Breast epithelium (tissue), 4 donors: ENCODE data around the gene INPP5F. TPM values are rescaled to one million over a fixed set of nuclear protein-coding genes. Genes with fewer than 3 reads are reported as not detected.

Experiments
- DNase-seq, 2 donors: peaks; one replicate each; pipeline ENCODE4 v3.0.0-alpha.2; 2019; ENCODE audit warnings: low spot score in 2 of 2
- H3K27ac ChIP-seq, 2 donors: fragments of 200-600 bp; sonication (generic) in 1 of 2; one replicate each; pipeline ENCODE4 v1.5.1; 2016 to 2019; ENCODE audit warnings: mild to moderate bottlenecking in 1 of 2
- H3K27me3 ChIP-seq, 2 donors: fragments of 200-600 bp; sonication (generic) in 1 of 2; one replicate each; pipeline versions ENCODE4 v1.5.1 to v1.6.0; 2017 to 2019; ENCODE audit warnings: control low read depth in 1 of 2, mild to moderate bottlenecking in 1 of 2
- H3K36me3 ChIP-seq: fragments of 200-600 bp; one replicate; pipeline ENCODE4 v1.5.1; 2019
- H3K4me1 ChIP-seq, 2 donors: fragments of 200-600 bp; sonication (generic); one replicate each; pipeline ENCODE4 v1.5.1; 2016 to 2019; ENCODE audit warnings: control low read depth in 1 of 2
- H3K4me3 ChIP-seq, 3 donors: fragments of 200-600 bp; sonication (generic); 1 replicate in 2 of 3; 2 replicates in 1 of 3; pipeline ENCODE4 v1.5.1; 2016 to 2019; ENCODE audit warnings: mild to moderate bottlenecking in 3 of 3, moderate library complexity in 2 of 3
- H3K9me3 ChIP-seq, 2 donors: fragments of 200-600 bp; sonication (generic) in 1 of 2; one replicate each; pipeline ENCODE4 v1.5.1; 2016 to 2019; ENCODE audit warnings: control low read depth in 1 of 2
- CTCF ChIP-seq, 3 donors: fragments of 450-650 bp; IDR thresholded peaks; one replicate each; pipeline ENCODE4 v1.5.1; 2016 to 2017; ENCODE audit warnings: antibody characterized with exemption in 3 of 3, mild to moderate bottlenecking in 3 of 3, moderate library complexity in 3 of 3
- POLR2A ChIP-seq: fragments of 450-650 bp; IDR thresholded peaks from one replicate; pipeline ENCODE4 v1.6.1; 2016; ENCODE audit warnings: antibody characterized with exemption, mild to moderate bottlenecking, moderate library complexity
- POLR2AphosphoS5 ChIP-seq, 3 donors: sonication (generic); formaldehyde crosslinking; IDR thresholded peaks; one replicate each; pipeline ENCODE4 v1.6.1; 2017; ENCODE audit warnings: antibody characterized with exemption in 3 of 3
- intact Hi-C: fragments of 100-400 bp; cut with DNase I; formaldehyde crosslinking; loops from one replicate; pipeline ENCODE4 v1.15.1; 2023; ENCODE audit warnings: low total_unique reads
- total RNA-seq, 3 donors: library from RNA; depleted of rRNA; stranded (reverse); fragments of >200 nt; gene quantifications; one replicate each; pipeline ENCODE4 v1.1.0, GENCODE V29; 2016

The INPP5F gene
- total RNA-seq, 3 donors from 2014 or later: 13.1 to 15.1 (median 14.6) TPM

GRCh38 chr10:119806334-119807130 lies 80.7 kb downstream of the INPP5F start:
- intact Hi-C loops: no loop called here
- Histone ChIP-seq H3K4me1 (no peaks in the 10 kb centered on the region), H3K9me3 (no peaks in the 10 kb centered on the region), H3K27ac (no peak overlapping the region), H3K4me3 (no peak overlapping the region), H3K27me3 (no peaks in the 10 kb centered on the region), H3K36me3 (no peaks in the 10 kb centered on the region)
- no peak for DNase-seq
- TF ChIP-seq POLR2AphosphoS5 (IDR thresholded peaks at IDR 0.05) (no peak), CTCF (IDR thresholded peaks at IDR 0.05) (no peak)

DNA sequence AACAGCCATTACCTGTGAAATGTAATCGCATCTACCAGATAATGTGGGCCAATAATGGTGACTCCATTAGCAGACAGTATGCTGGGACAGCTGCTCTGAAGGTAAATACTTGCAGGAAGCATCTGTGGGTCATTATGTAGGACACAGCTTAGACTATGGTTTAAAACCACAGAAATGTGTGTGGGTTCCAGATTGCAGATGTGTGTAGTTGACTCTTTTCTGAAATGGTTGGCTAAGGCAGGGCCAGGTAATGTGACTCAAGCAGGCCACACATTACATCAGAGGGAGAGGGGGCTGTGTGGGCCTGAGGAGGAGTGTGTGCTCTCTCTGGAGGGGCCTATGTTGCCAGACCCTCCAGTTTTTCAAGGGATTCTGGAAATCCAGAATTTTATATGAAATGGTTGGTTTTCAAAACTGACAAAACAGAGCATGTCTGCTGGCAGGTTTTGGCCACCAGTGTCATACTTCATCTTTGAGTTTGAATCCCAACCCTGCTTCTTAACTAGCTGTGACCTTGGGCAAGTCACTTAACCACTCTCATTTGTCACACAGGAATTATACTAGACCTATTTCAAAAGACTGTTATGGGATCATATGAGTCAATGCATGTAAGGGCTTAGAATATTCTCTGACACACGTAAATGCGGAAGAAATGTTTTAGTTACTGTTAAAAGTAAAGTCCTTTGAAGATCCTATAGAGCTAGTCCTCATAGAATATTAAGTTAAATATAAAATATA lies 82.3 kb downstream of the INPP5F start:
- Histone ChIP-seq H3K36me3 (no peaks in the 10 kb centered on the region), H3K4me1 (no peaks in the 10 kb centered on the region), H3K27me3 (no peaks in the 10 kb centered on the region), H3K4me3 (no peak overlapping the region), H3K9me3 (no peaks in the 10 kb centered on the region), H3K27ac (no peak overlapping the region)
- TF ChIP-seq POLR2AphosphoS5 (IDR thresholded peaks at IDR 0.05) (no peak), CTCF (IDR thresholded peaks at IDR 0.05) (no peak), POLR2A (no peak)
- intact Hi-C loops: no loop called here
- DNase-seq: no peak

GRCh38 chr10:119811122-119811521 lies 85.3 kb downstream of the INPP5F start:
- intact Hi-C loops: no loop called here
- TF ChIP-seq CTCF (IDR thresholded peaks at IDR 0.05) (no peak), POLR2A (no peak), POLR2AphosphoS5 (IDR thresholded peaks at IDR 0.05) (no peak)
- H3K36me3 ChIP-seq: no peaks in the 10 kb centered on the region

DNA sequence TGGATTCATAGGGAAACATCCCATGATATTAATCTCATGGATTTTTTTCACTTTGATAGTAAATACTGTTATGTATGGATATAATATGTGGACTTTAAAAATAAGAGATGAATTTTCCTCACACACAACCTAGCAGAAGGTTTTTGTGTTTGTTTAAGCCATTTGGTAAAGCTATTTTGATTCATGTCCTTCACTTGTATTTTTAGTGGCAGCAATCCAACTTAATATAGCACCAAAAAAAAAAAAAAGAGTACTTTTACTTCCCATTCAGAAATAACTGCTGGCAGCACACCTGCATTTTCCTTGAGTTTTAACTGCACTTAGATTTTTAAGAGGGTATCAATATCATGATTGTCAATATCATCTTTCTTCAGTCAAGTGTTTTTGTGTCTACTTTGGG lies 86.8 kb downstream of the INPP5F start:
- intact Hi-C loops: no loop called here
- H3K27ac ChIP-seq: no peak overlapping the region
- no peaks in the 10 kb centered on the region for H3K4me1 ChIP-seq
- H3K27me3 ChIP-seq: no peaks in the 10 kb centered on the region
- H3K9me3 ChIP-seq: no peaks in the 10 kb centered on the region
- no peaks in the 10 kb centered on the region for H3K36me3 ChIP-seq
- no peak overlapping the region for H3K4me3 ChIP-seq
- TF ChIP-seq CTCF (IDR thresholded peaks at IDR 0.05) (no peak), POLR2AphosphoS5 (IDR thresholded peaks at IDR 0.05) (no peak), POLR2A (no peak)
- DNase-seq: no peak

More at GRCh38 chr10:119811122-119811521, 85.3 kb downstream of the INPP5F start:
- no peak overlapping the region for H3K4me3 ChIP-seq
- H3K9me3 ChIP-seq: no peaks in the 10 kb centered on the region
- no peaks in the 10 kb centered on the region for H3K4me1 ChIP-seq
- H3K27me3 ChIP-seq: no peaks in the 10 kb centered on the region
- no peak overlapping the region for H3K27ac ChIP-seq
- DNase-seq: no peak

- no peak for DNase-seq
- Histone ChIP-seq H3K27me3 (no peaks in the 10 kb centered on the region), H3K36me3 (no peaks in the 10 kb centered on the region), H3K27ac (no peak overlapping the region), H3K9me3 (no peaks in the 10 kb centered on the region), H3K4me1 (no peaks in the 10 kb centered on the region), H3K4me3 (no peak overlapping the region)
- intact Hi-C loops: no loop called here
- TF ChIP-seq CTCF (IDR thresholded peaks at IDR 0.05) (no peak), POLR2A (no peak), POLR2AphosphoS5 (IDR thresholded peaks at IDR 0.05) (no peak)
These were observed 89.8 kb downstream of the INPP5F start for GRCh38 chr10:119815671-119816070.
